ENCODE results near the gene KIF26B. TPM values are rescaled to one million over a fixed set of nuclear protein-coding genes. Genes with fewer than 3 reads are reported as not detected.

KIF26B gene
- polyA plus RNA-seq, 1 of the 3 experiments (the other 2 are of a cell fraction): 2.6 TPM

DNA sequence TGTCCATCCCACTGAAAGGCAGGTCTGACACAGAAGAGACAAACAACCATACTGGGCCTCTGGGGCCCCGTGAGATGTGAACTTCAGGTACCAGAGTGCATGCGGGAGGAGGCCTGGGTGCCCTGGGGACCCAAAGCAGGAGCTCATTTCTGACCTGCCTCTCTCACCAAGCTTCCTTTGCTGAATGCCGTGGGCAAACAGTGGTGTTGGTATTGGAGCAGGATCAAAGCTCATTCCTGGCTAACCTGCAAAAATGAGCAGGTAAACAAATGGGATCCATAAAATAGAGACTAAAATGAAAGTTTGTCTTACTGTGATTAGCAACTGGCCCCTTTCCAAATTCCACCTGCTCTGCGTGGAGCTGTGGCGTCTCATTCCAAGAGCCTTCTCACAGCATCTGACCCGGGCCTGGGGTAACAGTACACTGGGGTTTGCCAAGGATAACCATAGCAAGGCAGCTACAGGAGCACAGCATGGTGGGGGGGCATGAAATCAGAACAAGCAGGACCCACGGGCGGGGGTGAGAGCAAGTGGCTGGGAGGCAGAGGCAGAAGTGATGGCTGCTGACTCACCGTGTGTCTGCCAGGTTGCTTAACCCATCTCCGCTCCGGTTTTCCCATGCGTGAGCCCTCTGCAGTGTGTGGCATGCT, 103.6 kb downstream of the KIF26B start:
- CTCF ChIA-PET: interaction anchor here (0.9 kb wide), 1 partner anchor 9 kb away, joined by 3 read pairs; no protein-coding TSS in a partner anchor
- Histone ChIP-seq H3K9me2 (no peaks in the 10 kb centered on the region), H3K36me3 (replicated peaks in 1 of 2; ENCODE audit: control insufficient read depth in 1 of 2, insufficient read depth in 2 of 2, low read length in 1 of 2) (peaks cover 0 to 29% of the 10 kb centered on the region in 2 experiments), H4K20me1 (ENCODE audit: insufficient read depth) (peaks cover 5% of the 10 kb centered on the region; the same call in 1 of the 2 replicates), H3K79me2 (ENCODE audit: insufficient read depth) (no peaks in the 10 kb centered on the region), H3K4me1 (ENCODE audit: control insufficient read depth in 1 of 2, insufficient read depth in 2 of 2, low read depth in 1 of 2, low read length in 1 of 2) (peaks cover 0 to 34% of the 10 kb centered on the region in 2 experiments; a peak in 1 of 4 replicates), H2AFZ (ENCODE audit: low read depth) (no peak overlapping the region), H3K4me3 (ENCODE audit: low read depth in 2 of 2, low read length in 1 of 2) (no peak overlapping the region), H3K9me3 (no peaks in the 10 kb centered on the region), H3K27me3 (ENCODE audit: insufficient read depth) (no peaks in the 10 kb centered on the region), H3K4me2 (no peak overlapping the region), H3K9ac (no peak overlapping the region), H3F3A (replicated peaks; ENCODE audit: insufficient read depth) (no peaks in the 10 kb centered on the region), H3K27ac (ENCODE audit: low read depth in 2 of 2, low read length in 1 of 2) (no peak overlapping the region)
- POLR2A ChIA-PET: no interaction called here
- whole genome bisulfite sequencing (ENCODE audit: low lambda C conversion rate): 76% methylated on average over 12 of the region's 12 CpGs
- TF ChIP-seq POLR2AphosphoS5 (IDR thresholded peaks at IDR 0.05; ENCODE audit: low read depth, low read length): 0 out of 2 replicates have a peak, but pooled peaks have one; percentile 8
- TF ChIP-seq, protein P1, sequence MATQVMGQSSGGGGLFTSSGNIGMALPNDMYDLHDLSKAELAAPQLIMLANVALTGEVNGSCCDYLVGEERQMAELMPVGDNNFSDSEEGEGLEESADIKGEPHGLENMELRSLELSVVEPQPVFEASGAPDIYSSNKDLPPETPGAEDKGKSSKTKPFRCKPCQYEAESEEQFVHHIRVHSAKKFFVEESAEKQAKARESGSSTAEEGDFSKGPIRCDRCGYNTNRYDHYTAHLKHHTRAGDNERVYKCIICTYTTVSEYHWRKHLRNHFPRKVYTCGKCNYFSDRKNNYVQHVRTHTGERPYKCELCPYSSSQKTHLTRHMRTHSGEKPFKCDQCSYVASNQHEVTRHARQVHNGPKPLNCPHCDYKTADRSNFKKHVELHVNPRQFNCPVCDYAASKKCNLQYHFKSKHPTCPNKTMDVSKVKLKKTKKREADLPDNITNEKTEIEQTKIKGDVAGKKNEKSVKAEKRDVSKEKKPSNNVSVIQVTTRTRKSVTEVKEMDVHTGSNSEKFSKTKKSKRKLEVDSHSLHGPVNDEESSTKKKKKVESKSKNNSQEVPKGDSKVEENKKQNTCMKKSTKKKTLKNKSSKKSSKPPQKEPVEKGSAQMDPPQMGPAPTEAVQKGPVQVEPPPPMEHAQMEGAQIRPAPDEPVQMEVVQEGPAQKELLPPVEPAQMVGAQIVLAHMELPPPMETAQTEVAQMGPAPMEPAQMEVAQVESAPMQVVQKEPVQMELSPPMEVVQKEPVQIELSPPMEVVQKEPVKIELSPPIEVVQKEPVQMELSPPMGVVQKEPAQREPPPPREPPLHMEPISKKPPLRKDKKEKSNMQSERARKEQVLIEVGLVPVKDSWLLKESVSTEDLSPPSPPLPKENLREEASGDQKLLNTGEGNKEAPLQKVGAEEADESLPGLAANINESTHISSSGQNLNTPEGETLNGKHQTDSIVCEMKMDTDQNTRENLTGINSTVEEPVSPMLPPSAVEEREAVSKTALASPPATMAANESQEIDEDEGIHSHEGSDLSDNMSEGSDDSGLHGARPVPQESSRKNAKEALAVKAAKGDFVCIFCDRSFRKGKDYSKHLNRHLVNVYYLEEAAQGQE (IDR thresholded peaks at IDR 0.05; ENCODE audit: low read depth, low read length): no peak
- no peak for DNase-seq

- Histone ChIP-seq H3K9me2 (no peaks in the 10 kb centered on the region), H2AFZ (ENCODE audit: low read depth) (no peak overlapping the region), H3F3A (replicated peaks; ENCODE audit: insufficient read depth) (no peaks in the 10 kb centered on the region), H3K4me1 (ENCODE audit: control insufficient read depth in 1 of 2, insufficient read depth in 2 of 2, low read depth in 1 of 2, low read length in 1 of 2) (peaks cover 0 to 34% of the 10 kb centered on the region in 2 experiments; a peak in 1 of 4 replicates), H3K27me3 (ENCODE audit: insufficient read depth) (no peaks in the 10 kb centered on the region), H4K20me1 (ENCODE audit: insufficient read depth) (peaks cover 5% of the 10 kb centered on the region; the same call in 1 of the 2 replicates), H3K9me3 (no peaks in the 10 kb centered on the region), H3K4me2 (no peak overlapping the region), H3K27ac (ENCODE audit: low read depth in 2 of 2, low read length in 1 of 2) (peak overlapping the region in 1 of 2 experiments; percentile 1; a peak in 1 of 4 replicates), H3K4me3 (ENCODE audit: low read depth in 2 of 2, low read length in 1 of 2) (no peak overlapping the region), H3K36me3 (replicated peaks in 1 of 2; ENCODE audit: control insufficient read depth in 1 of 2, insufficient read depth in 2 of 2, low read length in 1 of 2) (peaks cover 0 to 23% of the 10 kb centered on the region in 2 experiments), H3K9ac (no peak overlapping the region), H3K79me2 (ENCODE audit: insufficient read depth) (no peaks in the 10 kb centered on the region)
- DNase-seq: peak; percentile 58
- ChIA-PET CTCF (interaction anchor here (0.9 to 1.1 kb wide), 2 partner anchors 20 to 104 kb away, joined by 3 read pairs; no protein-coding TSS in a partner anchor), POLR2A (no interaction called here)
- no peak for TF ChIP-seq FOSL2 (IDR thresholded peaks at IDR 0.05; ENCODE audit: borderline replicate concordance, low read depth)
- peak in 1 of 2 experiments; percentile 49; a peak in 1 of 4 replicates for TF ChIP-seq EP300 (IDR thresholded peaks at IDR 0.05; ENCODE audit: borderline replicate concordance in 1 of 2, low read depth in 1 of 2, low read length in 1 of 2)
- peak; percentile 88; the same call in 1 of the 2 replicates for TF ChIP-seq RCOR1 (IDR thresholded peaks at IDR 0.05; ENCODE audit: low read length)
- 61% methylated on average over 6 of the region's 6 CpGs for WGBS (ENCODE audit: low lambda C conversion rate)
These were observed 105.5 kb downstream of the KIF26B start for GRCh38 chr1:245260110-245260882.

Data from SK-N-SH (cell line).